Fibroblast of peridontal ligament (primary cell): ENCODE measurements around the gene SMPDL3B.

Source experiments
- DNase-seq: peaks from one replicate; pipeline ENCODE4 v3.0.0-alpha.2; 2010; ENCODE audit errors: extremely low read depth

SMPDL3B gene, protein sequence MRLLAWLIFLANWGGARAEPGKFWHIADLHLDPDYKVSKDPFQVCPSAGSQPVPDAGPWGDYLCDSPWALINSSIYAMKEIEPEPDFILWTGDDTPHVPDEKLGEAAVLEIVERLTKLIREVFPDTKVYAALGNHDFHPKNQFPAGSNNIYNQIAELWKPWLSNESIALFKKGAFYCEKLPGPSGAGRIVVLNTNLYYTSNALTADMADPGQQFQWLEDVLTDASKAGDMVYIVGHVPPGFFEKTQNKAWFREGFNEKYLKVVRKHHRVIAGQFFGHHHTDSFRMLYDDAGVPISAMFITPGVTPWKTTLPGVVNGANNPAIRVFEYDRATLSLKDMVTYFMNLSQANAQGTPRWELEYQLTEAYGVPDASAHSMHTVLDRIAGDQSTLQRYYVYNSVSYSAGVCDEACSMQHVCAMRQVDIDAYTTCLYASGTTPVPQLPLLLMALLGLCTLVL

DNA sequence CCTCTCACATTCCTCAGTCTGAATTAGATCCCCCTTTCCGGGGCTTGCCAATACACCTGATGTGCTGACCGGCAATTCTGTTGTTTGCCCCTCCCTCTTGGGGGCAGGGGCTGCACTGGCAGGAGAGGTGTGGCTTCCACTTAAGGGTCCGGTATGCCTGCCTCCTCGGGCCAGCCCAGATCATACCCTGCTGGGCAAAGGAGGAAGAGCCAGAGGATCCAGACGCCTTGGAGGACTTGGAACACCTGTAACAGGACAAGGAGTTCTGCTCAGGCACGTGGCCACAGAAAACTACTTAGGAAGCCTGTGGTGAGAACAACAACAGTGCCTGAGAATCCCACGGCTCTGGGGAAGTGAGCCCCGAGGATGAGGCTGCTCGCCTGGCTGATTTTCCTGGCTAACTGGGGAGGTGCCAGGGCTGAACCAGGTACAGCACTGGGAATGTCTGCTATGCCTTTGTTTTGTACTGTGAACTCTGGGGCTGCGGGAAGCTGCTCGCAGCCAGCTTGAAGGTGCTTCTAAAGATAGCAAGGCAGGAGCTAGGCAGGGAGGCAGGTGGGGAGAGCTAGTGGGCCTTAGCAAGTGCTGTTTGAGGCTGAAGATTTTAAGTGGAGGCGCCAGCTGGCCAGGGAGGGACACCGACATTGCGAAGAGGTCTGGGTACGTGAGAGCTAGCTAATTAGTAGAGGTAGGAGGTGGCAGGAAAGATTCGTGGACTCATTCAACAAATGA lies at the start of gene SMPDL3B:
TSS of gene SMPDL3B (plus strand) at position 183 of the 732 bp plus-strand sequence. CDS start at position 367, 184 bp downstream.
- DNase-seq: no peak

DNA sequence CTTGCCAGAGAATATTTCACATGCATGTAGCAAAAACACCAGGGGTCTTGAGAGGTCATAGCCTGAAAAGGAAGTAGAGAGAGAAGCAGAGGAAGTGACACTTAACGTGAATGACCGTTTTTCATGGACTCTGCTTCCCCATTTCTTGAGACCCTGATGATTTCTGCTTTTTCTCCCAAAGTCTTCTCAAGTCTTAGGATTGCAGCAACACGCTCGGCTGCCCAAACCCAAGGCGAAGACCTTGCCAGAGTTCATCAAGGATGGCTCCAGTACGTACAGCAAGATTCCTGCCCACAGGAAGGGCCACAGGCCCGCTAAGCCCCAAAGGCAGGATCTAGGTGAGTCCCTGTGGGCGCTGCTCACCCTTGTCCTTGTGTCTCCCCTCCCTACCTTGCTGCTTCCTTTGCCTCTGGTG lies 49.7 kb upstream of the SMPDL3B start:
- DNase-seq: no peak

DNA sequence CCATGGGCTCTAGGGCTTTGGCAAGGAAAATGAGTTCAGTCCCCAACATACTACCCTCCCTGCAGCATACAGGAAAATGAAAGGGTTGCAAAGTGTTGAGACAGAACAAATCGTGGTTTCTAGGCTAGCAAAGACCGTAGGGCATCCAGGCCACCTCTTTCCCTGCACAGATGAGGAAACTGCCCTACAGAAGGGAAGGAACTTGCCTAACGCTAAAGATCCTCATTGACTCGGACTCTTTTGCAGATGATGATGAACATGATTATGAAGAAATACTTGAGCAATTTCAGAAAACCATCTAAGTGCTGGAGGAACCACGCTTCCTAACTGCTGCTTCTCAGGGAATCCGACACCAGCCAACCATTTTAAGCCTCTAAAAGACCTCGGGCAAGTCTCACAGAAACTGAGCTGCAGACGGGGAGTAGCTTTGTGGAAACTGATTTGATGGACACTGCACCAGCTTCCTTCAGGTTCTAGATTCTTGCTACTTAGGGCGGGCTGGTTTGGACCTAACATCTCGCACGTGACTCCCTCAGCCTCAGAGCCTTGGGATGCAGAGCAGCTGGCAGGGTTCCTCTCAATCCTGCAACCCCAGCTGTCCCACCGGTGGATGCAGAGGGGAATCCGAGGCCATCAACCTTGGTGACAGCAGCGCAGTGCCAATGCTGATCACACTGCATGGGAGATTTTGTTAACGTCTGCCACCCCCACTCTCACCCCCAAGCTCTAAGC lies 49.0 kb upstream of the SMPDL3B start:
- no peak for DNase-seq

DNA sequence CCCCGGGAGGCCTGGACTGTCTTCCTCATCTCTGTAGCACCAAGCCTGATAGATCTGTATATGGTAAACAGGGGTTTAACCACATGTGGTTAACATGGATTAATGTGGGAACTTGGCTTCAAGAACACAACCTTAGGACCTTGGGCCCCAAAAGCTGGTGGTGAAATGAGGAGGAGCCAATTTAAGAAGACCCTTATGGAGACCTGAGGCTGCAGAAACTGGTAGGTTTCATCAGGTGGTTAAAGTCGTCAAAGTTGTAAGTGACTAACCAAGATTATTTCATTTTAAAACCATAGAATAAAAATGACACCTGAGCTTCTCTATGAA lies 48.5 kb upstream of the SMPDL3B start:
- no peak for DNase-seq

DNA sequence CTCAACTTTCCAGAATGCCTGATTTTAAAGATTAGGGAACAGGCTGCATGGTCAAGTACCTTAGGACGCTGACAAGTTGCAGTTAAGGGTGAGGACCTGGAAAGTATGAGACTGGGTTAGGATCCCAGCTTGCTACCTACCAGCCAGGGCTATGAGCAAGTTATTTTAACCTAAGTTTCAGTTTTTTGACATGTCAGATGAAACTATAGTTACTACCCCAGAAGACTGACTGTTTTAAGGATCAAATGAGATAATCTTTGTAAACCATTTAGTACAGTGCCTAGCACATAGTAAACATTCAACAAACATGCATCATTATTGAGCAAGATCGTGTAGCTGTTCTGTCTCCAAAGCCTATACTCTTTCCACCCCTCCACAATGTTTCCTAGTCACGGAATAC lies 48.1 kb upstream of the SMPDL3B start:
- no peak for DNase-seq

DNA sequence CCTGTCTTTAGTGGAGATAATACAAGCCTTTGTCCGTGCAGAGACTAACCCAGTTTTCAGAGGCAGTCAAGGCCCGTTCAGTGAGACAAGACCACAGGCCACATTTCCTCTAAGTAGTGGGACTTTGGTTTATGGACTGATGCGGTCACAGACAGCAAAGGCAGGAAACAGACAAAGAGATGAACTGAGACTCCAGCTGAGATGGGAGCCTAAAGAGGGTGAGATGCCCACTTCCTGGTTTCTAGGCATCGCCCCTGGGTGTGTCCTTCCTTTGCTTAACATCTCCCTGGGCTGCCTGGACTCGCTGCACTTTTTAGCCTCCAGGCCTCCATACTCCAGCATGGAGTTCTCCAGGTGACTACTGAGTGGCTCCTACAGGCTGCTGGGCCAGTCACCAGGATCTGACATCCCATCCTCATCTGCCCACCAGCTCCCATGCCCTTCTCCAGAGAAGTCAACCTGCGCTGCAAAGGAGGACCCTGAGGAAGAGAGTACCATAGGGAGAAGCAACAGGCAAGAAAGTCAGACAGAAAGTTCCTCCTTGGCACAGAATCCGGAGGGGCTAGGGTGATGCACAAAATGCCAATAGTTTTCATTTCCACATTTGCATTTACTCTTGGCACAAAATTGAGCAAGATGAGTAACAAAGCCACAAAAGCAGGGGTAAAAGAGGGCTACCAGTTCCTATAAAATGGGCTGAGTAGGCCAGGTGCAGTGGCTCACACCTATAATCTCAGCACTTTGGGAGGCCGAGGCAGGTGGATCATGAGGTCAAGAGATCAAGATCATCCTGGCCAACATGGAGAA lies 47.4 kb upstream of the SMPDL3B start:
- DNase-seq: no peak

DNA sequence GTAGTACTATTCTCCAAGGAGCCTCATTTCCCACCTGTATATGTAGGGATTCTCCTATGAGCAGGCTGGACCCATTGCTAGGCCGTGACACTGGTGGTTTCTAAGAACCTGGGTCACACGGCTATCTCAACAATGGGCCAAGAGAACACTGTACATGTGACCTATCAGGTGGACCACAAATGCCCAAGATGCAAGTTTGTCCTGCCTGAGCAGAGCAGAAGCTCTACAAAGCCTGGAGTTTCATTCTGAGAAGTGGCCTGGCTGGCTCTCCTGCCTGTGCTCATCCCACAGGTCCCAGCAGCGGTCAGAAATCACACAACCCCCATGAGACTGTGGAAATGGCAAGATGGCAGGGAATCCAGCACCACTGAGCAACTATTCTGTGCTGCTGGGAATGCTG lies 45.3 kb upstream of the SMPDL3B start:
- no peak for DNase-seq

DNA sequence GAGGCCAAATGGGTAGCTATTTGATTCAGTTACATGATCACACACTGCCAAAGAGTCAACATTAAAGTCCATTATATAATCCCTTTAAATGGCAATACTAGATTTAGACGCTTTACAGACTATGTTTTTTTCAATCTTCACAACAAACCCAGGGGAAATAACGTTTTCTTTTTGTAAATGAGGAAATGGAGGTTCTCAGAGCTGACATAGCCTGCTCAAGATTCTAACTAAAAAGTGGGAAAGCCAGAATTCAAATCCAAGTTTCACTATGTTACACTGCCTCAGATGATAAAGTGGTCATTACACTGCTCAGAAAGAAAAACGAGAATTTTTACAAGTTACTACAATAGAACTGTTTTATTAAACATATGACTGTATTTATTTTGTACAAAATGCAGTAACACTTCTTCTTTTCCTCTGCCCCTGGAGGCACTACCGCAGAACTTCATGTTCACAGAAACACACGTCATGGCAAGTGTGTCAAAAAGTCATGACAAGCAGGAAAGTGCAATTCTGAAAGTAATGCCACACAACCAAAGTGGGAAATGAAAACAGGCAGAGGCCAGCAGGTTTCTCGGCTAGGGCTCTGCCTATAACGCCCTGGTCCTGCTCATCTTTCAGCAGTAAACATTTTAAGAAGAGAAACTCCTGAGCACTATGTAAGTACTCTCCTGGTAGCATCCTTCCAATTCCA lies 43.5 kb upstream of the SMPDL3B start:
- no peak for DNase-seq

DNA sequence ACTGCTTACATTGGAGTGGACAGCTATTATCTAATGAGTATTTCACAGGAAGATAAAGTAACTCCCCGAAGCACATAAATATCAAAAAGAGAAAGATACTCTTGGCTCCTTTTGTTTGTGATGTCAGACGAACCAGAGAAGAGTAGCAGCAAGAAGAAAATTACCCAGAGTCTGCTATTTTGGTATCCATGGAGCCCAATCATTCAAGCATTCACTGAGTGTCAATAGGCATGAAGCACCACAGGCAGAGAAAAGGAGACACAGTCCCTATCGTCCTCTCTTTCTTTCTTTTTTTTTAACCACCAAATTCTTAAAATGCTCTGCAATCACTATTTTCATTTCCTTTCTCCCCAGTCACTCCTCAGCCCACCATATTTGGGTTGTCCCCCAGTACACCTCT lies 40.3 kb upstream of the SMPDL3B start:
- no peak for DNase-seq

DNA sequence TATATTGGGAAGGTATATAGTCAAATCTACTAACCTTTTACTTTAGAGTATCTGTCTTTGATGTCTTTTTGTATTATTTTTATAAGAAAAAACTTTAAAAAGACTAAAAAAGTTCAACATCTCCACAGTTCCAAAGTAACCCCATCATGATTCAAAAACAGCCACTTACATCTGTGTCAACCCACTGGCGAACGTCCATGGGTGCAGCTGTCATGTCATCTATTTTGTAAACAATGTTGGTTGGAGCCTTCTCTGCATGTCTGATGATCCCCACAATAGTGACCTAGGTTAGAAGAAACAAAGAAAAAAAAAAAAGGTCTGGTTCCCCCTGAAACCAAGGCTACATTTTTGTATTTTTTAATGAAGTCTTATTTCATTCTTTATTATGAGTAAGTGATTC lies 28.0 kb upstream of the SMPDL3B start:
- no peak for DNase-seq

DNA sequence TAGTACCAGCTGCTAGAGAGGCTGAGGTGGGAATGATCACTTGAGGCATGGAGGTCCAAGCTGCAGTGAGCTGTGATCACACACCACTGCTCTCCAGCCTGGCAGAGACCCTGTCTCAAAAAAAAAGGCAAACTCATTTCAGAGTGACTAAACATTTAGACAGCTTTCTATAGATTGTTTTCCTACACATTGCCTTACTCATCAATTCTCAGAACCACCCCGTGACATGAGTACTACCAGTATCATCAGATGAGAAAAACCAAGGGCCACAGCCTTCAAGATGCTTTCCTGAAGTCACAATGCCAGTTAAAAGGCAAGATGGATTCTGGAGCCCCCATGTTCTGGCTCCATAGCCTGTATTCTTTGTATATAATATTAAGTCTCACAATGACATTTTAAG lies 22.4 kb upstream of the SMPDL3B start:
- no peak for DNase-seq

DNA sequence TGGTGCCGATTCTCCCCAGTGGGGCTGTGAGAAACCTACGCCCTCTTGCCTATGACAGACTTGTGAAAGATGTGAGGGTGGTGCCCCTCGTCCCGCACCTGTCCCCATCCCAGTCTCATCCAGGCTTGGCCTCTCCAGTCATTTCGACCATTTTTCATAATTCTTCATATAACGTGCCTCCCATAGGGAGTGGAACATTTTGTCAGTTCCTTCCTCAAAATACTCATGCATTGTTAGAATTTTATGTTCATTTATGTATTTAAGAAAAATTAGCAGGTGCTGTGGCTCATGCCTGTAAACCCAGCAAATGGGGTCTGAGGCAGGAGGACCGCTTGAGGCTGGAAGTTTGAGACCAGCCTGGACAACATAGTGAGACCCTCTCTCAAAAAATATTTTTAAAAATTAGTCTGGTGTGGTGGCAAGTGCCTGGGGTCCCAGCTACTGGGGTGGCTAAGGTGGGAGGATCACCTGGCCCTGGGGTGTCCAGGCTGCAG lies 19.7 kb upstream of the SMPDL3B start:
- DNase-seq: no peak

DNA sequence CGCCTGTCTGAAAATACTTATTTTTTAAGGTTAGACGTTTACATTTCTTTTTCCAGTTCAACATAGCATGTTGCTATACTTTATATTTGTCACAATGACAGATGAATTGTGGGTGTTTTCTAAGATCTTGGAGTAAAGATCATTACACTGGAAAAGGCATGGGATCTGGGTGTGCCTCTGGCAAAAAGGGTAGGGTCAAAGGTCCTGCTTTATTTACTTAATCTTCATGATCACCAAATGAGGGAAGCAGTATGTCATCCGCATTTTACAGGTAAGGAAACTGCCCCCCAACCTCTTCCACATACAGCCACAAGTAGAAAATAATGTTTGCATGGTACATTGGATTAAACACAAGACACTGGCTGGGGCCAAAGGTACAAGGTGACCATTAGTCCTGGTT lies 12.5 kb upstream of the SMPDL3B start:
- DNase-seq: no peak

DNA sequence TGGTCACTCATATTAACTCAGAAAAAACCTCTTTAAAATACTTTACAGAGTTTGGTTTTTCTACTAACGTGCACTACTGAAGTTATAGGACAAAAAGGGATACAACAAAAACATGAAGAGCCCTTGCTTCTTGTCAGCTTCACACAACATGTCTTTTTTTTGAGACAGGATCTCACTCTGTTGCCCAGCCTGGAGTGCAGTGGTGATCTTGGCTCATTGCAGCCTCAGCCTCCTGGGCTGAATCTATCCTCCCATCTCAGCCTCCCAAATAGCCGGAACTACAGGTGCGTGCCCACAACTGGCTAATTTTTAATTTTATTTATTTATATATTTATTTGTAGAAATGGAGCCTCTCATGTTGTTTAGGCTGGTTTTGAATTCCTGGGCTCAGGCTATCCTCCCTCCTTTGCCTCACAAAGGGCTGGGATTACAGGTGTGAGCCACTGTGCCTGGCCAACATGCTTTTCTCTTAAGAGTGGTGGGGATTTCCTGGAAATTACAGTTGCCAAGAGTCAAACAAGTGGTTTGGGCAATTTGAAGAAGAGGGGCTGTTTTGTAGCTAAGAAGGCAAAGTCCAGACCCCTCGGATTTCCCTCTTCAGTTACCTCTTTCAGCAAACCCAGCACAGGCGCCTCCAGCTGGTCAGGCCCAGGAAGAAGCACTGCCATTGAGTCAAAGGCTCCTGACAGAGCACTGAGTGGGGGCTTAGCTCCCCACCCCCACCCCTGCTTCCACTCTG lies 6.4 kb upstream of the SMPDL3B start:
- DNase-seq: no peak

DNA sequence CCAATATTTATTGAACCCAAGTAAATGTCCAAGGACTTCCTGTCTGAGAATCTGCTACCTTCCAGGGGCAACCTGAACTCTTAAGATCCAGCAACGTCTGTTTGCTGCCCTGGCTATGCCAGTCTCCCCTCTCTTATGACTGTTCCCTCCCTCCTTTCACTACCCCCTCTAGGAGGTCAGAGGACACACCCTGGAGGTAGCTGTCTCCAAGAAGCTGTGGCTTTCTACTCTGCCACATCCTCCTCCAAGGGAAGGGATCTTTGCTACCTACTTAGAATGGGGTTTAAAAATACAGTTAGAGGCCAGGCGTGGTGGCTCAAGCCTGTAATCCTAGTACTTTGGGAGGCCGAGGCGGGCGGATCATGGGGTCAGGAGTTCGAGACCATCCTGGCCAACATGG lies 3.6 kb upstream of the SMPDL3B start:
- DNase-seq: no peak

DNA sequence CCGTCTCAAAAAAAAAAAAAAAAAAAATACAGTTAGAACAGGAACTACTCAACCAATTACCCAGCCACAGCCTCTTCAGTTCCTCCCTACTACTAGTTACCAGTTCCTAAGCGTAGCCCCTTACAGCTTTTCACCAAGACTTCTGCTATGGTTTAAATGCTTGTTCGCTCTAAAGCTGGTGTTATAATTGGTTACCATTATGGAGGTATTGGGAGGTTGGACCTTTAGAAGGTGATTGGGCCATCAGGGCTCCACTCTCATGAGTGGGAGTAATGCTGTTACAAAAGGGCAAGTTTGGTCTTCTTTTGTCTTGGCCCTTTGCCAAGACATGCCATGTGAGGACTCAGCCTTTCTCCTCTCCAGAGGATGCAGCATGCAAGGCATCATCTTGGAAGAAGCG lies 3.0 kb upstream of the SMPDL3B start:
- no peak for DNase-seq

DNA sequence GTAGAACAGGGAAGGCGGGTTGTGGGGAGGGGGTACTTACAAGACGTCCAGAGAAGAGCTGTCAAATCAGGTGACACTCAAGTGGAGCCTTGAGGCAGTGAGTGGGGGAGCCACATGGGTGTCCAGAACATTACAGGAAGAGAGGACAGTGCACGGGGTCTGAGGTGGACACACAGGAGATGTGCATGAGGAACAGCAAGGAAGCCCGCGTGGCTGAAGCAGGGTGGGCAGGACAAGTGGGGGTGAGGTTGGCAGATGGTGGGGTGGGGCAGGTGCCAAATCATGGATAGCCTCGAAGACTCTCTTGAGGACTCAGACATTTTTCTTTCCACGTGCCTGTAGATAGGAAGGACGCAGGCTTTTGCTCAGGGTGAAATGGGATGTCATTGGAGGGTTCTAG lies 921 bp downstream of the SMPDL3B start:
- no peak for DNase-seq

DNA sequence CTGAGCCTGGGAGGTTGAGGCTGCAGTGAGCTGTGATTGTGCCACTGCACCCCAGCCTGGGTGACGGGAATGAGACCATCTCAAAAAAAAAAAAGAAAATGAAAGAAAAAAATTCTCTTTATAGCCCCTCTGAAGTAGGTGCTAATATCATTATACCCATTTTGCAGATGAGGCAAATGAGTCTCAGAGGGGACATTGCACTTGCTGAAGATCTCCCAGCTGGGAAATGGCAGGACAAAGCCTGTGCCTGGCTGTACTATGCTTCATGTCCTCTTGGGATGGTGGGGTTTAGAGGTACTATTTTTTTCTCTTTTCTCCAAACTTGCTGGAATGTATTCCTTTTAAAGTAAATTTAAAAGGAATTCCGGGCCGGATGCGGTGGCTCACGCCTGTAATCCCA lies 1.6 kb downstream of the SMPDL3B start:
- DNase-seq: no peak

DNA sequence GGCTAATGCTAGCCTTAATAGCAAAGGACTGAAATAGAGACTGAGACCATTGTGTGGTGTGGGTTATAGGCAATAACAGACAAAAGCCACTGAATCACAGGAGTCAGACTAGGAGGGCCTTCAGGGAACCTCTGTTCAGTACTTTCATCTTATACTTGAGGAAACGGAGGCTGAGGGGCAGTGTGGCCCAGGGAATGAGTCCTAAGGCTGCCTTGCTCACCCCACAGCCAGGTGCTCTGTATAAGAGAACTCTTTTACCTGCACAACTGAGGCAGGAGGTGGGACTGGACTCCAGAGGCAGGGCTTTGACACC lies 2.7 kb downstream of the SMPDL3B start:
- no peak for DNase-seq

DNA sequence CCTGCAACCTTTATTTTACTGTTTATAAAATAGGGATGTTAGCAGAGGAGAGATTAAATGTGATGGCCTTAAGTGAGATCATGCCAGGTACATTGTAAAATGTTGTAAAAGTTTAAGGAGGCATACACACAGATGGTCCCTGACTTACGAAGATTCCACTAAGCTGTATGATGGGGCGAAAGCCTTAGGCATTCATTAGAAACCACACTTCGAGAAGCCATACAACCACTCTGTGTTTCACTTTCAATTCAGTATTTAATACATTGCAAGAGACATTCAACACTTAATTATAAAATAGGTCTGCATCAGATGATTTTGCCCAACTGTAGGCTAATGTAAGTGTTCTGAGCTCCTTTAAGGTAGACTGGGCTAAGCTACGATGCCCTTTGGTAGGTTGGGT lies 3.7 kb downstream of the SMPDL3B start:
- DNase-seq: no peak

DNA sequence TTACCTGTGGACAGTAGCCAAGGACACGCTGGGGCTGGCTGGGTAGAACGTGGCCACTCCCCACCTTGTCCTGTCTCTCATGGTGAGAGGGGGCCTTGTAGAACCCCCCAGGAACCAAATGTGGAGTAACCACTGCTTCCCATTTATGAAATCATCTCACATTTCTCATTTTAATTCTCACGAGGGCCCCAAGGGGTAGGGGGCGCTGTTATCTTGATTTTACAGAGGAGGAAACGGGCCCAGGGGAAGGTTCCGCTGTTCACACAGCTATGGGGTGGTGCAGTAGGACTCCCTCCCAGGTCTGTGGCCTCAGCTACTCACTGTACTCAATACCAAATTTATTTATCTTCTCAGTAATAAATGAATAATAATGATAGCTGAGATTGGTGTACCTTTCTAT lies 5.5 kb downstream of the SMPDL3B start:
- DNase-seq: no peak
